ENCODE results near the gene LMBRD2.

DNA sequence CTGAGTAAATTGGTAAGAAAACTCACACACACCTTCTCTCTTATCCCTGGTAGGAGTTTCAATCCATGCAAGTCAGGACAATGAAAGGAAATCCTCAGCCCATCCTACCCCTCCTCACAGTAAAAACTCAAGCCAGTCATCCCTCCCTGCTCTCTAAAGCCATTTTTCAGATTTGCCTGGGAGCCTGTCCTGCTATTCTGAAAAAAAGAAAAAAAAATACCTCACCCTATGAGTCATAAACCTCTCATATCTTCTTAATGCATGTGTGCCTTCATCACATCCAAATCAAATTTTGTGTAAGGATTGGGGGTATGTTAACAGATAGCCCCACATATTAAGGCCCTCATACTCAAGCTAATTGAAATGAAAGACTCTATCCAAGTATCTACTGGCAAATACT is 99.1 kb downstream of the LMBRD2 start:
- TF ChIP-seq, protein P1, sequence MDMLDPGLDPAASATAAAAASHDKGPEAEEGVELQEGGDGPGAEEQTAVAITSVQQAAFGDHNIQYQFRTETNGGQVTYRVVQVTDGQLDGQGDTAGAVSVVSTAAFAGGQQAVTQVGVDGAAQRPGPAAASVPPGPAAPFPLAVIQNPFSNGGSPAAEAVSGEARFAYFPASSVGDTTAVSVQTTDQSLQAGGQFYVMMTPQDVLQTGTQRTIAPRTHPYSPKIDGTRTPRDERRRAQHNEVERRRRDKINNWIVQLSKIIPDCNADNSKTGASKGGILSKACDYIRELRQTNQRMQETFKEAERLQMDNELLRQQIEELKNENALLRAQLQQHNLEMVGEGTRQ (CRISPR knock-in tag; IDR thresholded peaks at IDR 0.05), result no peak
- TF ChIP-seq, protein P2, sequence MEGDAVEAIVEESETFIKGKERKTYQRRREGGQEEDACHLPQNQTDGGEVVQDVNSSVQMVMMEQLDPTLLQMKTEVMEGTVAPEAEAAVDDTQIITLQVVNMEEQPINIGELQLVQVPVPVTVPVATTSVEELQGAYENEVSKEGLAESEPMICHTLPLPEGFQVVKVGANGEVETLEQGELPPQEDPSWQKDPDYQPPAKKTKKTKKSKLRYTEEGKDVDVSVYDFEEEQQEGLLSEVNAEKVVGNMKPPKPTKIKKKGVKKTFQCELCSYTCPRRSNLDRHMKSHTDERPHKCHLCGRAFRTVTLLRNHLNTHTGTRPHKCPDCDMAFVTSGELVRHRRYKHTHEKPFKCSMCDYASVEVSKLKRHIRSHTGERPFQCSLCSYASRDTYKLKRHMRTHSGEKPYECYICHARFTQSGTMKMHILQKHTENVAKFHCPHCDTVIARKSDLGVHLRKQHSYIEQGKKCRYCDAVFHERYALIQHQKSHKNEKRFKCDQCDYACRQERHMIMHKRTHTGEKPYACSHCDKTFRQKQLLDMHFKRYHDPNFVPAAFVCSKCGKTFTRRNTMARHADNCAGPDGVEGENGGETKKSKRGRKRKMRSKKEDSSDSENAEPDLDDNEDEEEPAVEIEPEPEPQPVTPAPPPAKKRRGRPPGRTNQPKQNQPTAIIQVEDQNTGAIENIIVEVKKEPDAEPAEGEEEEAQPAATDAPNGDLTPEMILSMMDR (IDR thresholded peaks at IDR 0.05), result no peak

Measured in WTC11 (cell line).